GM19328 (cell line): ENCODE results near the gene LYSMD2.

ENCODE experiments used
- ATAC-seq: cut with Tn5 transposase; IDR thresholded peaks from one replicate; pipeline ENCODE4 v1.9.1; 2021; ENCODE audit warnings: mild to moderate bottlenecking, moderate library complexity; ENCODE audit not compliant: unreplicated experiment

LYSMD2 gene

DNA sequence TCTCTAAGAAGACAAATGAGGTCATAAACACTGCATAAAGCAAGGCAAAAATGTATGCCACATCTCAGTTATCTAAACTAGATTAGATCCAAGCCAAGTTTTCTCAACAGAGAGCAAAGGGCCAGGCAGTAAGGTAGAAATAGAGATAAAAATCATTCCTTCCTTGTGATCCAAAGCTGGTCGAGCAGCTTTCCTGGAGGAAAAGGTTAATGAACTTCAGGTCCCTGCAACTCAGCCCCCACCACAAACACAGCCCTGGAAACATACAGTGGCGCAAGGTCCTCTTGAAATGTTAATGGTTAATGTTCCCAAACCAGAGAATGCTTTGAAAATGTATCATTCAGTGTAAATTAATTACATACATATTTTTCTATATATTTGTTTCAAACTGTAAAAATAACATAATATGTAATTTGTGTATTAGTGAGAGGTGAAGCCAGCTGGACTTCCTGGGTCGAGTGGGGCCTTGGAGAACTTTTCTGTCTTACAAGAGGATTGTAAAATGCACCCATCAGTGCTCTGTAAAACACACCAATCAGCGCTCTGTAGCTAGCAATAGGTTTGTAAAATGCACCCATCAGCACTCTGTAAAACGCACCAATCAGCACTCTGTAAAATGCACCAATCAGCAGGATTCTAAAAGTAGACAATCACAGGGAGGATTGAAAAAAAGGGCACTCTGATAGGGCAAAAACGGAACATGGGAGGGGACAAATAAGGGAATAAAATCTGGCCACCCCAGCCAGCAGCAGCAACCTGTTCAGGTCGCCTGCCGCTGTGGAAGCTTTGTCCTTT is 17.1 kb downstream of the LYSMD2 start:
- no peak for ATAC-seq

DNA sequence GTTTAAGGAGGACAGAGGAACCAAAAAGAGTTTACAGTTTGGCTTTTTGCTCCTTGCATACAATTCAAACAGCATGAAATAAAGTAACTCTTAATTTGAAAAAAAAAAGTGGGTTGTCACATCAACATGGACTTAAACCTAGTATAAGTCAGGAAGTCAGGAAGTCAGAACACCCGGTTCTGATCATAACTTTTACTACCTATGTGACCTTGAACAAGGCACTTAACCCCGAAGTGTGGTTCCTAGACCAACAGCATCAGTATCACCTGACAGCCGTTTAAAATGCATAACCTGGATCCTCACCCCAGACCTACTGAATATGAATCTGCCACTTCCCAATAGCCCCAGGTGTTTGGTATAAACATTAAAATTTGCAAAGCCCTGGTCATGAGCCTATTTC is 18.7 kb downstream of the LYSMD2 start:
- no peak for ATAC-seq

DNA sequence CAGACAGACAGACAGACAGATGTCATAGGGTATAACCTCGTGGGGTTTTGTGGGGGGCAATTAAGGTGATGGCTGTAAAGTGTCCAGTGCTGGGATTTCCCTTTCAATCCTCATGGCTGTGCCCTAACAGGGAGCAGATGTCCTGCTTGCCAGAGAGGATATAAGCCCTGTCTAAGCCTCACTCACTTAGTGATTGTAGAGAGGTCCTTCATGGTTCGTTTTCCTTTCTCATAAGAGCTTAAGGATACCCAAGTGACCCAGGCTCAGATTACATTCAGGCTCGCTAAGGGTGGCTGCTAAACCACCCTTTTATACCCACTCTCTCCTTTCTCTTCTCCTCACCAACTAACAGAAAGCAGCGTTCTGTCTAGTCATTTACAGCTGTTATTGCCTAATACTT is 19.2 kb downstream of the LYSMD2 start:
- ATAC-seq, result no peak

DNA sequence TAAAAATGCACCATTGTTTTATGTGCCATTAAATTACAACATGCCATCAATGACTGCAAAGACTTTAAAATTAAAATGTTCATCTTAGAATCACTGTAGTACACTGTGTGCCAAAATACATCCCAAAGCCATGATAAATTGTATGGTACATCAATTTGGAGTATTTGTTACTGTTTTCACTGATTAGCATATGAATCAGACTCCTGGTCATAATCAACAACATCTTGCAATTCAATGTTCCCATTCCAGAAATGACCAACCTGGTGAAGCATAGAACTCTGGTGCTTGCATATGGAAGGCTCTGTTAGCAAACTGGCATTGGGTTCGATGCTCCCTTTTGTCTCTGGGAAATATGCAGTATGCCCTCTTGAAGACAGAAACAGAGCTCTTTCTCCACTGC is 22.5 kb downstream of the LYSMD2 start:
- no peak for ATAC-seq

DNA sequence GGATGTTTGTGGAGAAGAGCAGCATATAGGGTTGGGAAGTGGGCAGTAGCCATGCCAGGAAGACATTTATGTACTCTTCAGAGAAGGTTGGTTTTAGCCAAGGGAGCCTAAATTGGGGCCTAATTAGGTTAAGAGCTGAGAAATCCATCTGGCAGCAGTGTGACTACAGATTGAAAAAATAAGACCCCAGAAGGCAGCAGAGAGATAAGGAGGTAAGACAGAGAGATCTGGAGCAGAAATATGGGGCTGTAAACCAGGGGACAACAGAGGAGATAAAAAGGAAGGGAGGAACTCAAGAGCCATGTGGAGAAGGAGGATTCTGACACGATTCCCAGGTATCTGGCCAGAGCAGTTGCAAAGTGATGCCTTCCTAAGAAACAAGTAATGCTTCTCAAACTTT is 23.3 kb downstream of the LYSMD2 start:
- no peak for ATAC-seq

DNA sequence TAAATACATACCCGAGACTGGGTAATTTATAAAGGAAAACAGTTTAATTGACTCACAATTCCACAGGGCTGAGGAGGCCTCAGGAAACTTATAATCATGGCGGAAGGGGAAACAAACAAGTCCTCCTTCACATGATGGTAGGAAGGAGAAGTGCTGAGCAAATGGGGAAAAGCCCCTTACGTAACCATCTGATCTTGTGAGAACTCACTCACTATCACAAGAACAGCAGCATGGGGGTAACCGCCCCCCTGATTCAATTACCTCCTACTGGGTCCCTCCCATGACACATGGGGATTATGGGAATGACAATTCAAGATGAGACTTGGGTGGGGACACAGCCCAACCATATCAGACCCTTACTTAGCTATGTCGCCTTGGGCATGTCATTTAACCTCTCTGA is 28.4 kb downstream of the LYSMD2 start:
- ATAC-seq, result no peak

DNA sequence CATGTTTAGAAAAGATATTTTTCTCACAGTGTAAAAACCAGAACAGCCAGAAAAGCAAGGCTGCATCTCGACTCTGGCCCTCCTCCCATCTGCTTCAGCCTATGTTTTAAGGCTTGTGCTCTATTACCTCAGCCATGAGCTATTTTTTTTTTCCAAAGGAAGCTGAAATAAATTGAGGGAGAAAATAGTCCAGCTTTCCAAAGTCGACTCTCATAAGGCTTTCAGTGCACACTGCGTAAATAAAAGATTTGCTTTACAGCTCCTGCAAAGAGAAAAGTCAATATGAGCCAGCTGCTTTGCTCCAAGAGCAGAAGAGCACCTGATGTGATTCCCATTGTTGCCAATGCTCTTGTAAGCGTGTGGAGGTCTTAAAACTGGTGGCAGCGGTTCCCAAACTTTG is 29.4 kb downstream of the LYSMD2 start:
- no peak for ATAC-seq

DNA sequence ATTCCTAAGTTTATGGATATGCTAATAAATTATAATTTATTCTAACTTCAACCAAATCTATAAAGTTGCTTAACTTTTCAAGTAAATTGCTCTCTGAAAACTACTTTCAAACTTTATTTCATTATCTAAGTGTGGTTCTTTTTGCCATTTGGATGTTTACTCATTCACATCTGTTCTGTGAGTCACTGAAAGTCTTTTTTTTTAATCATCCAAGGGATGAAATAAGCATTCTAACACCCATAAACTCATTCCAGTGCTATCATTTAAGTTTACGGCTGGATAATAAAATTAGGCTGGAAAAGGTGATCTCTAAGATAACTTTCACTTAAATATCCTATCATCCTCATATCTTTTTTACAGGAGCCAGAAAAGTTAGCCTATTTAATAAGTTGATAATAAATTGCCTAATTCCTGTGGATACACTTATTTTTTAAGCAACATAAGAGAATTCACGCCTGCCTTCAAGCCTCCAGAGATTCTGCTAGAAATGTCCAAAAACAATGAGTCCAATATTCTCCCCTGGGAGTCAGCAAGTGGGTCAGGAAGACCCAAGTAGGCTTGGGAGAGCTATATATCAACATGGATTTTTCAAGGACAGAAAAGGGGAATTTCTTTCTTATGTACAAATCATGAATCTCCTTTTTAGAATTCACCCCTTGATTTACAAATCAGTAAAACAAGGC is 30.4 kb downstream of the LYSMD2 start:
- no peak for ATAC-seq

DNA sequence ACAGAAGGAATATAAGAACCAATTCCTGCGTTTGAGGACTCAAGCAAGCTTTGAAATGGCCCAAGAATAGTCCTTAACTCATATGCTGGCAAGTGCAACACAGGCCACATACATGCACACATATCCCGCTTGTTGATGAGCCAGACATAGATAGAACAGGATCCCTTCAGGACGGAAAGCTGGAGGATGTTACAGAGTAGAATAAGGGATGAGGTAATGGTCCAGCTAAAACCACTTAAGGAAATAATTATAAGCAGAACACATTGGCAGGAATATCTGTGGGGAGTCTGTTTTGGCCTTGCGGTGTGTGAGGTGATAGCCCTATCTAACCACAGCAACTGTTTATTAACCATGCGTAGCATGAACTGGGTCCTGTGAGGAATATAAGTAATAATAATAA is 31.2 kb downstream of the LYSMD2 start:
- ATAC-seq, result no peak

DNA sequence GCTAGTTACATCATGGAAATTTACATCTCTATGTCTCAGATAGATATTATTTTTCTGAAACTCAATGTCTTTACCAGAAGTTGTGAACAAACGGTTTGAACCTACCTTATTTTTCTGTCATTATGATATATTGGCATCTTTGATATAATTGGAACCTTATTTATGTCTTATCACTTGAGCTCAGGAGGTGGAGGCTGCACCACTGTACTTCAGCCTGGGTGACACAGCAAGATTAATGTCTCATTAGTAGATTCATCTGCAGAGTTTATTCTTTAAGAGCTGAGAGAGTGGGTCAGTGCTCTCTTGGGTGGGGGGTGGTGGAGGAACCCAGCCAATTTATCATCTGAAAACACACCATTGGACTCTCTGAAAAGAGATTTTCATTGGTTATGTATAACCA is 34.7 kb downstream of the LYSMD2 start:
- ATAC-seq, result no peak

DNA sequence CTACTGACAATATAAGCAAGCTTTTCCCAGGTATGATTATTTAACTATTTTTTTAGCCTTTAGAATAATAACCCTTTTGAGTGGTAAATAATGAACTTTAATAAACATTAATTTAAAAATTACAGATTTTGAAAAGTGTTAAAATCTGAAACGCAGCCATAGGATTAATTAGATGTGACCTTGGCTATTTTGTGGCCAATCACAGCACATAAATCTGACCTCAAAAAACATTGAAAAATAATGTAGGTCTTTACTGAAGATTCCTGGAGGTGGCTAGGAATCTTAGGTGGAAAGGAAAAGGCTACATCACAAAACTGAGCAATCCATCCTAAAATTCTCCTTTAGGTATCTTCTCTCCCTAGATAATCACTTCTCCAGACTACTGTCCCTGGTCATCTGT is 38.1 kb downstream of the LYSMD2 start:
- ATAC-seq, result no peak

DNA sequence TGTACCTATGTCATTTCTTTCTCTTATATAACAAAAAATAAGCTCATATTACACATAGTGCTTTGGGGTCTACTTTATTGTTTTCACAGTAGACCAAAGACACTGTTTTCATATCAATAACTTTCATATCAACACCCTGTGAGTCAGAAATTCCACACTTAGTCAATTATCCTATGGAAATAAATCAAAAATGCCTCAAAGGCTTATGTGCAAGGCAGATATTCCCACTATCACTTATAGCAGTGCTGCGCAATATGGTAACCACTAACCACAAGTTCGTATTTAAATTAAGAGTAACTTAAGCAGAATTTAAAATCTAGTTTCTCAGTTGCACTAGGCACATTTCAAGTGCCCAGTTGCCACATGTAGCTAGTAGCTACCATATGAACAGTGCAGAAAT is 40.3 kb downstream of the LYSMD2 start:
- ATAC-seq, result no peak

DNA sequence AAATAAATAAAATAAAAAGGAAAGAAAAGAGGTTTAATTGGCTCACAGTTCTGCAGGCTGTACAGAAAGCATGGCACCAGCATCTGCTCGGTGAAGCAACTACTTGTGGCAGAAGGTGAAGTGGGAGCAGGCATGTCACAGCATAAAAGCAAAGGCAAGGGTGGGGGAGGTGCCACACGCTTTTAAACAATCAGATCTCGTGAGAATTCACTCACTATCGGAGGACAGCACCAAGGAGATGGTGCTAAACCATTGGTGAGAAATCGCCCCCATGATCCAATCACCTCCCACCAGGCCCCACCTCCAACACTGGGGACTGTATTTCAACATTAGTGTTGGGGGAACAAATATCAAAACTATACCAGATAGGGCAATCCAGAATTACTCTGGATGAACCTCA is 40.9 kb downstream of the LYSMD2 start:
- ATAC-seq, result no peak

DNA sequence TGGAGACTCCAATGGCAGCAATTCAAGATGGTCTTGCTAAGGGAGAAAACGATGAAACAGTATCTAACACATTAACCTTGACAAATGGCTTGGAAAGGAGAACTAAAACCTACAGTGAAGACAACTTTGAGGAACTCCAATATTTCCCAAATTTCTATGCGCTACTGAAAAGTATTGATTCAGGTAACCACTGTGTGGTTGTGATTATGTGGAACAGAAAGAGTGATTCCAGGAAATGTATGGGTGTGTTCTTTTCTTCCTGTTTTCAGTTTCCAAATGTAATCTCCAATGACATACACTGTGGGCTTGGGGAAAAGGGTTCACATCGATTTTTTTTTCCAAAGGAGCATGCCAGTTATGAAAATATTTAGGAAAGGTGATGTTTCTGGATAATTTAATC is 45.3 kb downstream of the LYSMD2 start:
- no peak for ATAC-seq

DNA sequence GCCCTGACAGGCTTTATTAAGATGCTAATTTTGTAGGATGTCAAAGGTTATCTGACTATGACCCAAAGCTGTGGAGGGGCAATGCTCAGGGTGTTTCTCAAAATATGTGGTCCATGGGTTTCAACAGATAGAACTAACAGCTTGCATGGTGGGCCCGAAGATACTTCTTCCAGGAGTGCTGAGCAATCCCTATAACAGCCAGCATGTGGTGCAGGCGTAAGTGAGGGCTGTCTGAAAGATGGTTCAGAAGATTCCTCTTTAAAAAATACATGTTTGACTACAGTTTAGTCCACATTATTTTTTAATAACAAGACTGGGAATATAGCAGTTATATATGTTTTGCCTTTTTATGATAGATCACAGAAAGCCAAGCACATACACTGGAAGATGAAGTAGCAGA is 48.6 kb downstream of the LYSMD2 start:
- no peak for ATAC-seq

DNA sequence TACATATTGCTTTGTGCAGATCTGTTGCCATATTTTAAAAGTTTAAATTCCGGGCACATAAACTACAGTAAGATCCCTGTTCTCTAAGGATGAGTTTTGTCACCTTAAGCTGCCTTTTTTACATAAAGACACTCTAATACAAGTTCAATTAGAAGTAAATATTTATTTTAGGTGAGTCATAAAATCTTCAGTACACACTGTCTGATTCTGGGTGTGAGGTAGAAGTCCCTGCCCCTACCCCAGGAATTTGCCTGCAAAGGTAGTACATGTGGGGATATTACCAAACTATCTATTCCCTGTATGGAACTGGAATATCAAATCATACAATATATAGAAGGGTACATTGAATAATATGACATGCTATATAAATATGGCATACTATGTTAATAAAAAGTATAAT is 49.9 kb downstream of the LYSMD2 start:
- ATAC-seq, result no peak

DNA sequence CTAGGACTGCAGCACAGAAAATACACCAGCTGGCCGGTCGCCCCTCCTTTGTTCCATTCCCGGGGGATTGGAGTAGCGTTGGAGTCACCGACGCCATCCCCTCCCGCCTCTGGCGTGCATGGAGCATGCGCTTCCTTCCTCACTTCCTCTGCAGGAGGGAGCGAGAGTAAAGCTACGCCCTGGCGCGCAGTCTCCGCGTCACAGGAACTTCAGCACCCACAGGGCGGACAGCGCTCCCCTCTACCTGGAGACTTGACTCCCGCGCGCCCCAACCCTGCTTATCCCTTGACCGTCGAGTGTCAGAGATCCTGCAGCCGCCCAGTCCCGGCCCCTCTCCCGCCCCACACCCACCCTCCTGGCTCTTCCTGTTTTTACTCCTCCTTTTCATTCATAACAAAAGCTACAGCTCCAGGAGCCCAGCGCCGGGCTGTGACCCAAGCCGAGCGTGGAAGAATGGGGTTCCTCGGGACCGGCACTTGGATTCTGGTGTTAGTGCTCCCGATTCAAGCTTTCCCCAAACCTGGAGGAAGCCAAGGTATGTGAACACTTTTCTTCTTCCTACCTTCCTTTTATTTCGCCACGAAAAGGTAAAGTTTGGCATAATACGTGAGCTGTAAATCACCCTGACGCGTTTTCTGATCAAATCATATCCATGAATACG is 56.0 kb downstream of the LYSMD2 start, which contains the start of gene SCG3:
TSS of gene SCG3 (plus strand) at position 201 of the 661 bp plus-strand sequence. CDS start at position 454, 253 bp downstream.
- no peak for ATAC-seq

DNA sequence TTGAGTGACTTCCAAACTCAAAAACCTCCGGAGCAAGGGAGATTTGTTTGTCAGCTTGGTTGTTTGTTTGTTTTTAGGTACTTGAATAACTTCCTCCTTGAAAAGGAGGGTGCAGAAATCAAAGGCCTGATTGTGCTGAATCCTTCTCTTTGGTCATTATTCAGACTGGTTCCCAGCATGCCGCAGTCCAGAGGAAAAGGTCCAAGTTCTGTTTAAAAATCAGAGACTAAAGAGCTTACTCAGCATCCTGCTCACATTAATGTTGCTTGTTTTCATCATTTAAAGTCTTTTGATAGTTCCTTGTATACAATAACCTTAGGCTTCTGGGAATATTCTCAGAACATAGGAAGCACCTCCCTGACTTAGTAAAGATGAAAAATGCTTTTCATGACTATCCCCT is 57.1 kb downstream of the LYSMD2 start:
- ATAC-seq, result no peak

DNA sequence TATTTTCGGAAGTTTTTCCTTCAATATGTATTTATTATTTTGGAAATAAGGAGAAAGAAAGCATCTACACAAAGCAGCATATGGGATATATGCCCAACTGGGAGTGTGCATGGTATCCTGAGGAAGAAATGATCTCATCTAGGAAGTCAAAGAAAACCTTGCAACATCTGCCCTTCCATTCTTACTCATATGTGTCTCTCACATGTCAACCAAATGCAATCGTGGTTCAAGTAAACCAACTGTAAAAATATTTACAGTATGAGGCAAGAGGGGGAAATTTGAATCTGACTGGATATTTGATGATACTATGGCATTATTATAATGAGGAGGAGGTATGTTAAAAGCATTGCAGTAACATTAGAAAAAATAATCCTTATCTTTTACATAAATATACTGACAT is 59.4 kb downstream of the LYSMD2 start:
- ATAC-seq, result no peak

DNA sequence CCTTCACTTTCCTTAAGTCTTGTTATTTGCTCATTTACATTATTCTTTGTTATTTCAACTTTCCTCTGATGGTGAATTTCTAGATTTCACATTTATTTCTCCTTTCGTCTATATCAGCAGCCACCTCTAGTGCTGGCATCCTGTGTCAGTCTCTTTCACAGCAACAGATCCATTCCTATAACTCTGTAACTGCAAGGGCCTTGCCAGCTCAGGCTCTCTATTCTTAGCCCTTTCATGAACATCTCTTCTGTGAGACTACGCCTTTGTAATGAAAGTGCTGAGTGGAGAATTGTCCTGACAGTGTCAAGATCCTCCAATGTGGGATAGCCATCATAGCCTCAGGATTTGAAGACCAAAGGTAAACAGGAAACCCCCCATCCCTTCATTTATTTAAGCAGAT is 60.0 kb downstream of the LYSMD2 start:
- ATAC-seq, result no peak

DNA sequence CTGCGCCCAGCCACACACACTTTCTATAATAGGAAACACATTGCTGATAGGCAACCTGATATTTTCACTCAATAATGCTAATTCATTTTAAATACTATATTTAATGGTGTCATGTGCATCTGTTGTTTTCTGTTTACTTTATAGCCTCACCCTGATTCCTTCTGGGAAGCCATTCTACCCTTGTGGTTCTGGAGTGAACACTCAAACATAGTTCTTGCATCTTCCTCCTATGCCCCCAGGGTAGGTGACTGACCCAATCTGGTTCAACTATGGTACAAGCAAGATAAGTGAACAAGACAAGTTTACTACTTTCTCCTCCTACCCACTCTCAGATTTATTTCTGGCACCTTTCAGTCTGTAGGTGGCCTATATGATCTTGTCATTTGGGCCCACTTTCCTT is 60.4 kb downstream of the LYSMD2 start:
- ATAC-seq, result no peak

DNA sequence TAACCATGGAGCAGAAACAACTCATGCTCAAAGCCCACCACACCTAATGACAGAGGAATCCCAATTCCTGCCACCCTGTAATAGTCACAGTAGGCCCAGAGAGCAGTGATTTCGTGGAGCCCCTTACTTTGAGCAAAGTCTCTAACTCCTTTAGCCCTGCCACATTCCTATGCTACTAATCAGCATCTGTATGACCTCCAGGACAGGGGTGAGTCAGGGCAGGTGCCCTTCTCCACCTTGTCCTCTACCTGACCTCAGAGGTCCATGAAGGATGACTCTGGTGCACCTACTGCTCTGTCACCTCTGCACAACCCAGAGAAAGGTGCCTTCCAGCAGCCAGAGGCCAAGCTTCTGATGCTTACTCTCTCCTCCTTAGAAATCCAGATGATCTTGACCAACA is 62.2 kb downstream of the LYSMD2 start:
- ATAC-seq, result no peak
